Breast epithelium (tissue), 3 donors: Measurements from ENCODE around the gene RAB14.

ENCODE experiments used
- CTCF ChIP-seq, 3 donors: fragments of 450-650 bp; IDR thresholded peaks; one replicate each; pipeline ENCODE4 v1.5.1; 2016 to 2017; ENCODE audit warnings: antibody characterized with exemption in 3 of 3, mild to moderate bottlenecking in 3 of 3, moderate library complexity in 3 of 3
- POLR2A ChIP-seq: fragments of 450-650 bp; IDR thresholded peaks from one replicate; pipeline ENCODE4 v1.6.1; 2016; ENCODE audit warnings: antibody characterized with exemption, mild to moderate bottlenecking, moderate library complexity

DNA sequence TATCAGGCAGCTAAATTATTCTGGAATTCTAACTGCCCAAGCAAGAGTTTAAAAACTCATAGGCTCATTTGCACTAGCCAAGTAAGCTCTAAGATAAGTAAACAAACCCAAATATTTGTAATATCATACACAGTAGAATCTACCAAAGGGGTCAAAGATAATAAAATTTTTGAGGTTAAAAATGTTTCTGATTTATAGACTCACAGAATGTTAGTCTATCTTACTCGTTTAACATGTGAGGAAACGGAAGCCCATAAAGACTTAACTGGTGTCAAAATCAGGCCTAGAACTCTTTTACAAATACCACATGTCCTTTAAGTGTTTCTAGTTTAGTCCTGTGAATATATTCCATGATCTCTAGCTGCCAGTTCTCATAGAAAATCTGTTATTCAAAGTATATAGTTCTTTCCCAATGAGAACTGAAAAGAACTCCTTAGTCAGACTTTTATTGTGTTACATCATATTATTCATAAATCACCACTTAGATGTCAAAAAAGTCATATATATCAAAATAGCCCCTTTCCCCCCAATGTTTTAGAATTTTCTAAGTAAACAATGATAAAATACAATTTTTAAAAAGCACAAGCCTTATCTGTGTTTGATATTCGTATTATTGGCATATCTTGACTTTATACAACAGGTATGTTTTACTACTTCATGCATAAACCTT, 13.9 kb downstream of the RAB14 start:
- no peak for TF ChIP-seq POLR2A
- no peak for TF ChIP-seq CTCF (IDR thresholded peaks at IDR 0.05)
